Occipital lobe (tissue), 2 donors: ENCODE measurements around the gene RNH1. TPM values are rescaled to one million over a fixed set of nuclear protein-coding genes. Genes with fewer than 3 reads are reported as not detected.

ENCODE experiments used
- DNase-seq: peaks from one replicate; lab custom pipeline; 2025; lab: John Stamatoyannopoulos, UW
- total RNA-seq: library from RNA; depleted of rRNA; stranded (reverse); fragments of >200 nt; gene quantifications from one replicate; pipeline ENCODE4 v1.2.3, GENCODE V29; 2014

The RNH1 gene
- total RNA-seq, 1 donor from 2014 or later: 42.1 TPM

GRCh38 chr11:499201-500076 lies 7.6 kb downstream of the RNH1 start:
- DNase-seq: no peak

- no peak for DNase-seq
Measured at GRCh38 chr11:498297-499181, 8.5 kb downstream of the RNH1 start.

- DNase-seq: no peak
Measured at GRCh38 chr11:497565-498296, 9.3 kb downstream of the RNH1 start.

- DNase-seq: no peak
Measured at GRCh38 chr11:496834-497564, 10.0 kb downstream of the RNH1 start.

GRCh38 chr11:495537-495931 lies 11.5 kb downstream of the RNH1 start:
- DNase-seq: no peak

- DNase-seq: peak; percentile 74
Measured at GRCh38 chr11:494761-495536, 12.1 kb downstream of the RNH1 start.

GRCh38 chr11:492427-493226 lies 14.4 kb downstream of the RNH1 start:
- DNase-seq: no peak

GRCh38 chr11:491358-491757 lies 15.7 kb downstream of the RNH1 start:
- DNase-seq: no peak

- DNase-seq: no peak
Measured at GRCh38 chr11:490930-491260, 16.1 kb downstream of the RNH1 start.

- DNase-seq: no peak
Measured at GRCh38 chr11:490186-490929, 16.7 kb downstream of the RNH1 start.

GRCh38 chr11:489610-490185 lies 17.3 kb downstream of the RNH1 start:
- DNase-seq: no peak

GRCh38 chr11:488992-489391 lies 18.1 kb downstream of the RNH1 start:
- no peak for DNase-seq

- no peak for DNase-seq
Measured at GRCh38 chr11:488579-488978, 18.5 kb downstream of the RNH1 start.

- no peak for DNase-seq
Measured at GRCh38 chr11:488062-488461, 19.0 kb downstream of the RNH1 start.

- DNase-seq: no peak
Measured at GRCh38 chr11:487571-488021, 19.4 kb downstream of the RNH1 start.

GRCh38 chr11:486189-486588 lies 20.9 kb downstream of the RNH1 start:
- DNase-seq: no peak

GRCh38 chr11:484616-485015 lies 22.4 kb downstream of the RNH1 start:
- DNase-seq: no peak

GRCh38 chr11:479311-479710 lies 27.7 kb downstream of the RNH1 start:
- no peak for DNase-seq
